ENCODE results near the gene SLC18B1. TPM values are rescaled to one million over a fixed set of nuclear protein-coding genes. Genes with fewer than 3 reads are reported as not detected.

SLC18B1 gene
- polyA plus RNA-seq, 1 of the 3 experiments (the other 2 are of a cell fraction), result 1.2 TPM

DNA sequence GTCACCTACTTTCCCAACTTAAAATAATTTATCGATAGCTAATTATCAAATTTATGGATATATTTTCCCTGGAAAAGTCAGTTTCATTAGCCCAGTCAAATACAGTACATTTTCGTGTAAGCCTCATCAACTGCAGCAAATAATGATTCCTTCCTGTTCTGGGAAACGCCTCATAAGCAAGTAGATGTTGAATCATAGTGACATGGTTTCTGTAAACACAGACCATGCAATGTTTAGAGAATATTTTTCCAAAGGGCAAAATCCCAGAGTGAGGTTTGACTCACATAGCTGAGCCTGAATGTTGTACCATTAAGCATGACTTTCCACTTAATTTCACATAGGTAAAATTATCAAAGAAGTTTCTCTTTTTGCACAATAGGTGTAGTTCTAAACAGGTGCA is 67.9 kb downstream of the SLC18B1 start:
- H3K36me3 ChIP-seq (replicated peaks in 1 of 2; ENCODE audit: control insufficient read depth in 1 of 2, insufficient read depth in 2 of 2, low read length in 1 of 2), result no peaks in the 10 kb centered on the region
- H3K27ac ChIP-seq (ENCODE audit: low read depth in 2 of 2, low read length in 1 of 2), result no peak overlapping the region
- no peak for DNase-seq
- TF ChIP-seq, protein P1, sequence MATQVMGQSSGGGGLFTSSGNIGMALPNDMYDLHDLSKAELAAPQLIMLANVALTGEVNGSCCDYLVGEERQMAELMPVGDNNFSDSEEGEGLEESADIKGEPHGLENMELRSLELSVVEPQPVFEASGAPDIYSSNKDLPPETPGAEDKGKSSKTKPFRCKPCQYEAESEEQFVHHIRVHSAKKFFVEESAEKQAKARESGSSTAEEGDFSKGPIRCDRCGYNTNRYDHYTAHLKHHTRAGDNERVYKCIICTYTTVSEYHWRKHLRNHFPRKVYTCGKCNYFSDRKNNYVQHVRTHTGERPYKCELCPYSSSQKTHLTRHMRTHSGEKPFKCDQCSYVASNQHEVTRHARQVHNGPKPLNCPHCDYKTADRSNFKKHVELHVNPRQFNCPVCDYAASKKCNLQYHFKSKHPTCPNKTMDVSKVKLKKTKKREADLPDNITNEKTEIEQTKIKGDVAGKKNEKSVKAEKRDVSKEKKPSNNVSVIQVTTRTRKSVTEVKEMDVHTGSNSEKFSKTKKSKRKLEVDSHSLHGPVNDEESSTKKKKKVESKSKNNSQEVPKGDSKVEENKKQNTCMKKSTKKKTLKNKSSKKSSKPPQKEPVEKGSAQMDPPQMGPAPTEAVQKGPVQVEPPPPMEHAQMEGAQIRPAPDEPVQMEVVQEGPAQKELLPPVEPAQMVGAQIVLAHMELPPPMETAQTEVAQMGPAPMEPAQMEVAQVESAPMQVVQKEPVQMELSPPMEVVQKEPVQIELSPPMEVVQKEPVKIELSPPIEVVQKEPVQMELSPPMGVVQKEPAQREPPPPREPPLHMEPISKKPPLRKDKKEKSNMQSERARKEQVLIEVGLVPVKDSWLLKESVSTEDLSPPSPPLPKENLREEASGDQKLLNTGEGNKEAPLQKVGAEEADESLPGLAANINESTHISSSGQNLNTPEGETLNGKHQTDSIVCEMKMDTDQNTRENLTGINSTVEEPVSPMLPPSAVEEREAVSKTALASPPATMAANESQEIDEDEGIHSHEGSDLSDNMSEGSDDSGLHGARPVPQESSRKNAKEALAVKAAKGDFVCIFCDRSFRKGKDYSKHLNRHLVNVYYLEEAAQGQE (IDR thresholded peaks at IDR 0.05; ENCODE audit: low read depth, low read length), result no peak
- no peak for TF ChIP-seq RXRA (IDR thresholded peaks at IDR 0.05; ENCODE audit: borderline replicate concordance, low read depth)
- no peak for TF ChIP-seq TEAD4 (IDR thresholded peaks at IDR 0.05; ENCODE audit: borderline replicate concordance, insufficient read depth)
- TF ChIP-seq, protein P2, sequence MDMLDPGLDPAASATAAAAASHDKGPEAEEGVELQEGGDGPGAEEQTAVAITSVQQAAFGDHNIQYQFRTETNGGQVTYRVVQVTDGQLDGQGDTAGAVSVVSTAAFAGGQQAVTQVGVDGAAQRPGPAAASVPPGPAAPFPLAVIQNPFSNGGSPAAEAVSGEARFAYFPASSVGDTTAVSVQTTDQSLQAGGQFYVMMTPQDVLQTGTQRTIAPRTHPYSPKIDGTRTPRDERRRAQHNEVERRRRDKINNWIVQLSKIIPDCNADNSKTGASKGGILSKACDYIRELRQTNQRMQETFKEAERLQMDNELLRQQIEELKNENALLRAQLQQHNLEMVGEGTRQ (IDR thresholded peaks at IDR 0.05; ENCODE audit: borderline replicate concordance, low read depth, low read length), result no peak
- TF ChIP-seq FOXJ3 (CRISPR knock-in tag; IDR thresholded peaks at IDR 0.05), result no peak
- no peak for TF ChIP-seq EP300 (IDR thresholded peaks at IDR 0.05; ENCODE audit: borderline replicate concordance in 1 of 2, low read depth in 1 of 2, low read length in 1 of 2)
- no peak for TF ChIP-seq TAF1 (IDR thresholded peaks at IDR 0.05; ENCODE audit: borderline replicate concordance, low read depth, low read length)
- TF ChIP-seq NFIC (IDR thresholded peaks at IDR 0.05; ENCODE audit: borderline replicate concordance), result no peak
- no peak for TF ChIP-seq SIN3A (IDR thresholded peaks at IDR 0.05; ENCODE audit: borderline replicate concordance, low read depth, low read length)
- TF ChIP-seq, protein P3, sequence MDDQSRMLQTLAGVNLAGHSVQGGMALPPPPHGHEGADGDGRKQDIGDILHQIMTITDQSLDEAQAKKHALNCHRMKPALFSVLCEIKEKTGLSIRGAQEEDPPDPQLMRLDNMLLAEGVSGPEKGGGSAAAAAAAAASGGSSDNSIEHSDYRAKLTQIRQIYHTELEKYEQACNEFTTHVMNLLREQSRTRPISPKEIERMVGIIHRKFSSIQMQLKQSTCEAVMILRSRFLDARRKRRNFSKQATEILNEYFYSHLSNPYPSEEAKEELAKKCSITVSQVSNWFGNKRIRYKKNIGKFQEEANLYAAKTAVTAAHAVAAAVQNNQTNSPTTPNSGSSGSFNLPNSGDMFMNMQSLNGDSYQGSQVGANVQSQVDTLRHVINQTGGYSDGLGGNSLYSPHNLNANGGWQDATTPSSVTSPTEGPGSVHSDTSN (IDR thresholded peaks at IDR 0.05), result no peak
- POLR2A ChIA-PET, result no interaction called here
- H3K4me1 ChIP-seq (ENCODE audit: control insufficient read depth in 1 of 2, insufficient read depth in 2 of 2, low read depth in 1 of 2, low read length in 1 of 2), result no peaks in the 10 kb centered on the region
- no peak overlapping the region for H3K4me2 ChIP-seq
- no peak overlapping the region for H2AFZ ChIP-seq (ENCODE audit: low read depth)
- no peaks in the 10 kb centered on the region for H3K9me3 ChIP-seq
- no peaks in the 10 kb centered on the region for H3K79me2 ChIP-seq (ENCODE audit: insufficient read depth)
- no peaks in the 10 kb centered on the region for H4K20me1 ChIP-seq (ENCODE audit: insufficient read depth)
- 1% methylated on average over 3 of the region's 3 CpGs for WGBS (ENCODE audit: low lambda C conversion rate)
- no peak overlapping the region for H3K9ac ChIP-seq
- CTCF ChIA-PET, result no interaction called here
- H3K9me2 ChIP-seq, result no peaks in the 10 kb centered on the region
- H3F3A ChIP-seq (replicated peaks; ENCODE audit: insufficient read depth), result no peaks in the 10 kb centered on the region
- H3K27me3 ChIP-seq (ENCODE audit: insufficient read depth), result peaks cover 6% of the 10 kb centered on the region; the same call in 1 of the 2 replicates
- no peak overlapping the region for H3K4me3 ChIP-seq (ENCODE audit: low read depth in 2 of 2, low read length in 1 of 2)

DNA sequence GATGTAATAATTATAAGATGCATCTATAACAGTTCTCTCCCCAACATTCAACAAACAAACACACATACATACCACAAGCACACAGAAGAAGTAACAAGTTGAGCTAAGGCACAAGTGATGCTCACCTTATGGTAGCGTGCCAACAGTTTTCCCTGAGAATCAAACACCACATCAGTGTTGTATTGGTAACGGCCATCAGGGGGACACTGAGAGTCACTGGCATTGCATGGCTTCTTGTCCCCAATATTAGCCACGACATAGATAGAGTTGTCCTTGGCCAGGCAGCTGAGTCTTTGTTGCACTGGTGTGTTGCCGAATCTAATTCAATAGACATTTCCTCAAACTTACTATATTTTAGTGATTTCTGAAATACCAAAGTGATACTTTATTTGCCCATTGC is 69.8 kb downstream of the SLC18B1 start:
- Histone ChIP-seq H3K4me1 (ENCODE audit: control insufficient read depth in 1 of 2, insufficient read depth in 2 of 2, low read depth in 1 of 2, low read length in 1 of 2) (no peaks in the 10 kb centered on the region), H3F3A (replicated peaks; ENCODE audit: insufficient read depth) (no peaks in the 10 kb centered on the region), H4K20me1 (ENCODE audit: insufficient read depth) (no peaks in the 10 kb centered on the region), H3K9me2 (no peaks in the 10 kb centered on the region), H2AFZ (ENCODE audit: low read depth) (no peak overlapping the region), H3K79me2 (ENCODE audit: insufficient read depth) (no peaks in the 10 kb centered on the region), H3K4me2 (no peak overlapping the region), H3K27ac (ENCODE audit: low read depth in 2 of 2, low read length in 1 of 2) (no peak overlapping the region), H3K27me3 (ENCODE audit: insufficient read depth) (peaks cover 6% of the 10 kb centered on the region; the same call in 1 of the 2 replicates), H3K36me3 (replicated peaks in 1 of 2; ENCODE audit: control insufficient read depth in 1 of 2, insufficient read depth in 2 of 2, low read length in 1 of 2) (no peaks in the 10 kb centered on the region), H3K9ac (no peak overlapping the region), H3K4me3 (ENCODE audit: low read depth in 2 of 2, low read length in 1 of 2) (no peak overlapping the region), H3K9me3 (no peaks in the 10 kb centered on the region)
- ChIA-PET POLR2A (no interaction called here), CTCF (no interaction called here)
- TF ChIP-seq, protein P4, sequence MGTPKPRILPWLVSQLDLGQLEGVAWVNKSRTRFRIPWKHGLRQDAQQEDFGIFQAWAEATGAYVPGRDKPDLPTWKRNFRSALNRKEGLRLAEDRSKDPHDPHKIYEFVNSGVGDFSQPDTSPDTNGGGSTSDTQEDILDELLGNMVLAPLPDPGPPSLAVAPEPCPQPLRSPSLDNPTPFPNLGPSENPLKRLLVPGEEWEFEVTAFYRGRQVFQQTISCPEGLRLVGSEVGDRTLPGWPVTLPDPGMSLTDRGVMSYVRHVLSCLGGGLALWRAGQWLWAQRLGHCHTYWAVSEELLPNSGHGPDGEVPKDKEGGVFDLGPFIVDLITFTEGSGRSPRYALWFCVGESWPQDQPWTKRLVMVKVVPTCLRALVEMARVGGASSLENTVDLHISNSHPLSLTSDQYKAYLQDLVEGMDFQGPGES (IDR thresholded peaks at IDR 0.05; ENCODE audit: low read depth, low read length), result no peak
- TF ChIP-seq, protein P5, sequence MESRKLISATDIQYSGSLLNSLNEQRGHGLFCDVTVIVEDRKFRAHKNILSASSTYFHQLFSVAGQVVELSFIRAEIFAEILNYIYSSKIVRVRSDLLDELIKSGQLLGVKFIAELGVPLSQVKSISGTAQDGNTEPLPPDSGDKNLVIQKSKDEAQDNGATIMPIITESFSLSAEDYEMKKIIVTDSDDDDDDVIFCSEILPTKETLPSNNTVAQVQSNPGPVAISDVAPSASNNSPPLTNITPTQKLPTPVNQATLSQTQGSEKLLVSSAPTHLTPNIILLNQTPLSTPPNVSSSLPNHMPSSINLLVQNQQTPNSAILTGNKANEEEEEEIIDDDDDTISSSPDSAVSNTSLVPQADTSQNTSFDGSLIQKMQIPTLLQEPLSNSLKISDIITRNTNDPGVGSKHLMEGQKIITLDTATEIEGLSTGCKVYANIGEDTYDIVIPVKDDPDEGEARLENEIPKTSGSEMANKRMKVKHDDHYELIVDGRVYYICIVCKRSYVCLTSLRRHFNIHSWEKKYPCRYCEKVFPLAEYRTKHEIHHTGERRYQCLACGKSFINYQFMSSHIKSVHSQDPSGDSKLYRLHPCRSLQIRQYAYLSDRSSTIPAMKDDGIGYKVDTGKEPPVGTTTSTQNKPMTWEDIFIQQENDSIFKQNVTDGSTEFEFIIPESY (IDR thresholded peaks at IDR 0.05; ENCODE audit: borderline replicate concordance, low read depth), result no peak
- no peak for TF ChIP-seq NFIC (IDR thresholded peaks at IDR 0.05; ENCODE audit: borderline replicate concordance)
- no peak for TF ChIP-seq RFX5 (IDR thresholded peaks at IDR 0.05; ENCODE audit: low read length)
- no peak for TF ChIP-seq MXI1 (IDR thresholded peaks at IDR 0.05; ENCODE audit: low read depth, low read length)
- TF ChIP-seq EZH2phosphoT487 (IDR thresholded peaks at IDR 0.05; ENCODE audit: borderline replicate concordance, low read depth), result no peak
- TF ChIP-seq RCOR1 (IDR thresholded peaks at IDR 0.05; ENCODE audit: low read length), result no peak
- no peak for TF ChIP-seq JUND (IDR thresholded peaks at IDR 0.05)
- DNase-seq, result no peak
- WGBS (ENCODE audit: low lambda C conversion rate), result 18% methylated on average over 4 of the region's 4 CpGs

Data from SK-N-SH (cell line).